NCI-H2171 treated with DMSO at 0.1 percent for 48 hours (cell line): ENCODE results near the gene MRPL1.
A peak's percentile ranks its signal among the peaks of the same experiment; 100 is the strongest.

Experiments used
- DNase-seq: peaks from one replicate; lab custom pipeline; 2025; lab: John Stamatoyannopoulos, UW

The MRPL1 gene

DNA sequence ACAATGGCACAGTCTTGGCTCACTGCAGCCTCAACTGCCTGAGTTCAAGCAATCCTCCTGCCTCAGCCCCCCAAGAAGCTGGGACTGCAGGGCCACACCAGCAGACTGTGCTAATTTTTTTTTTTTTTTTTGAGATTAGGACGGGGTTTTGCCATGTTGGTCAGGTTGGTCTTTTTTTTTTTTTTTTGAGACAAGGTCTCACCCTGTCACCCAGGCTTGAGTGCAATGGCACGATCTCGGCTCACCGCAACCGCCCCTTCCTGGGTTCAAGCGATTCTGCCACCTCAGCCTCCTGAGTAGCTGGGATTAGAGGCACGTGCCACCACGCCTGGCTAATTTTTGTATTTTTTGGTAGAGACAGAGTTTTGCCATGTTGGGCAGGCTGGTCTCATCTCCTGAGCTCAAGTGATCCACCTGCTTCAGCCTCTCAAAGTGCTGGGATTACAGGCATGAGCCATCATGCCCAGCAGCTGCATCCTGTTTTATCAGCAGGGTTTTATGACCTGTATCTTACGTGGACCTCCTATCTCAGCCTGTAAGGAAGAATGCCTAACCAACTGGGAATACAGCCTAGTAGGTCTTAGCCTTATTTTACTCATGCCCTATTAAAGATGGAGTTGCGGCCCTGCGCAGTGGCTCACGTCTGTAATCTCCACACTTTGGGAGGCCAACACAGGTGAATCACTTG, 13.2 kb upstream of the MRPL1 start:
- no peak for DNase-seq

DNA sequence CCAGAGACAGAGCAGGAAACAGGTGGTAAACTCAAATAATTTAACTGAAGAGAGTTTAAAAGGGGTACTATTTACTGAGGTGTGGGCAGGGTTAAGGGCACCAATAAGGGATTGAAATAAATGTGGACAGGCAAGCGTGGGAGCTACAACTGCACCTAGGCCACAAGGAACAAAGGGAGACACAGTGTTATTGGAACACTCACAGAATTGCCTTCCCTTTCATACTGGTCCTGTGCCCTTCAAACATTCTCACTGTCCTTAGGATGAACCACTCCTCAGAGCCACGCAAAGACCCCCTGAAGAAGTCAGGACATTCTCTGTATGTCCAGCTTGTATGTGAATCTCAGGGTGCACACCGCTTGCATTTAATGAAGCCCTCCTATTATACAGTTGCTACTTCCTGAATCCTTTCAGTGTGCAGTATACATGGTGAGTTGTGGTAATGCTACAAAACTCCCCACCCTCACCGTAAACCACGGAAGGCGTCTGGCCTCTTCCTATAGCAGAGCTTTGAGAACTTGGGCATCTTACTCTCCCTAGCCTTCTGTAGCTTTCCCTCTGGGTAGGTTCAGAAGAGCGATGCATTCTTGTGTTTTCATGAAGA, 9.6 kb upstream of the MRPL1 start:
- DNase-seq: no peak

GRCh38 chr4:77854431-77855111, 8.1 kb upstream of the MRPL1 start:
- DNase-seq: no peak

DNA sequence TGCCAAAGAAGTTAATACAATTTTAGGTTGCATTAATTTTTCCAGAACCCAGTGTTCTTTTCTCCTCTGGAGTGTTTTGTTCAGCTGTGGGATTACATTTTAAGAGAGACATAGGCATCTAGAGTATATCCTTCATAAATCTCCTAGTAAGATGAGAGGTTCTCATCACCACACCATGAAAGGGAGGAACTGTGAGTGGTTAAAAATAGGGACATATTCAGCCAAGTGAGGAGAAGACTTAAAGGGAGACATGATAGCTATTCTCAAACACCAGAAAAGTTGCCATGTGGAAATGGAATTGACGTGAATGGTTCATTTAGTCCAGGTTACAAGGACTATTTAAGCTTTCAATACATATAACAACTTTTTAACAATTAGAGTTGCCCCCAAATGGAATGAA, 6.5 kb upstream of the MRPL1 start:
- DNase-seq: no peak

DNA sequence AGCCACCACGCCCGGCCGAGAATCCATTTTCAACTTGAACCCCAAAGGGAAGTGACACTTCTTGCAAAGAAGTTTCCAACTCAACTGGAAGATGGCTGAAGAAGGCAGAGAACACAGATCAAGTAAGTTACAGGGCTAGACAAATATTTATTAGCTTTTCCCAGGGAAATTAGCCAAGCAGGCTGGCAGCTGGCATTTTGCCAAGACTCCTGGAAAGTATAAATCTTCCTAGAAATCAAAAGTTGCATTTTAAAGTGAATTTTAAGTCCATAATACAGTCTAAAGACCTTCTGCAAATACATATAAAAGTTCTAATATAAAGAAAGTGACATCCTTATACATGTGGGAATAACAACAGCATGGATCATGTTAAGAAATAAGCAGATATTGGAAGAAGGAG, 3.4 kb upstream of the MRPL1 start:
- no peak for DNase-seq

DNA sequence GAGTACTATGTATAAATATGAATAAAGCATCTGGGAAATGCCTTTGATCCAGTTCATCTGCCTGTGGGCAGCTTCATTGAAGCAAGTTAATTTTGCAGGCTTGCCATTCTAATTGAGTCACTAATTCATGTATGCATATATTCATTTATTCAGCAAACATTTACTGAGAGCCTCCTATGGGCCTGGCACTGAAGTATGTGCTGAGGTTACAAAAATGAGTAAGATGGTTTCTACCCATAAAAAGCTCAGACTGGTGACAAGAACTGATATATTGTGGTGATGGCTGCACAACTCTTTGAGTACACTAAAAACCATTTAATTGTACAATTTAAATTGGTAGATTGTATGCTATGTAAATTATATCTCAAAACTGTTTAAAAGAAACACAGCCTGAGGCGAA, 1.1 kb upstream of the MRPL1 start:
- DNase-seq: peak; percentile 13

- DNase-seq: peak; percentile 7
Measured at GRCh38 chr4:77863341-77863740, 711 bp downstream of the MRPL1 start.

DNA sequence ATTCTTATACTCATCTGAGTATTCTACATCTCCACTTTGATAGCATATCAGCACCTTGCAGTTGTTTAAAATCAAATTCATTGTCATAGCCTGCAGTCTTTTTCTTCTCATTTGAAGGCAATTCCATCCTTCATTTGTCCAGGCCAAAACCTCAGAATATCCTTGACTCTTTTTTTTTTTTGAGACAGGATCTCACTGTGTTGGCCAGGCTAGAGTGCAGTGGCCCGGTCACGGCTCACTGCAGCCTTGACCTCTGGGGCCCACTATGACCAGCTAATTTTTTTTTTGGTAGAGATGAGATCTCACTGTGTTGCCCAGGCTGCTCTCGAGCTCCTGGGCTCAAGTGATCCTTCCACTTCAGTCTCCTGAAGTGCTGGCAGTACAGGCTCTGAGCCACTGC, 2.6 kb downstream of the MRPL1 start:
- DNase-seq: no peak

- DNase-seq: no peak
Measured at GRCh38 chr4:77872723-77873445, 10.3 kb downstream of the MRPL1 start.

GRCh38 chr4:77877167-77877566, 14.5 kb downstream of the MRPL1 start:
- DNase-seq: no peak

- DNase-seq: no peak
Measured at GRCh38 chr4:77877771-77878565, 15.3 kb downstream of the MRPL1 start.

- DNase-seq: no peak
Measured at GRCh38 chr4:77880784-77881183, 18.2 kb downstream of the MRPL1 start.

GRCh38 chr4:77881460-77882295, 19.0 kb downstream of the MRPL1 start:
- no peak for DNase-seq

GRCh38 chr4:77893451-77893850, 30.8 kb downstream of the MRPL1 start:
- no peak for DNase-seq

DNA sequence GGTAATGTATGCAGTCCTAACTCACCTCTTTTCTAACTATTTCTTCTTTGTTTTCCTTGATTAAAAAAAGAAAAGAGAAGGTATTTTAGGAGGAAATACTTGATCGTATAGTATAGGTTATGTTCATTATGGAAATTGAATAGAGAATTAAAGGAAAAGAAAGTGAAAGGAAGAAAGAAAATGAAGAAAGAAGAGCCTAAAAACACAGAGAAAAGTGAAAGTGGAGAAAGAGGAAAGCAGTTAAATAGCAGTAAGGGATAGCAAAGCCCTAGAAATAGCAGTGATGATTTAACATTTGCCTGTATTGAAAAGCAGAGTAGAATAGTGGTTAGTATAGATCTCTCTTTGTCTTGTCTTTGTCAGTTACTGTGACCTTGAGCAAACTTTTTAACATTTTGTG, 37.0 kb downstream of the MRPL1 start:
- DNase-seq: no peak

GRCh38 chr4:77903186-77903585, 40.6 kb downstream of the MRPL1 start:
- no peak for DNase-seq

DNA sequence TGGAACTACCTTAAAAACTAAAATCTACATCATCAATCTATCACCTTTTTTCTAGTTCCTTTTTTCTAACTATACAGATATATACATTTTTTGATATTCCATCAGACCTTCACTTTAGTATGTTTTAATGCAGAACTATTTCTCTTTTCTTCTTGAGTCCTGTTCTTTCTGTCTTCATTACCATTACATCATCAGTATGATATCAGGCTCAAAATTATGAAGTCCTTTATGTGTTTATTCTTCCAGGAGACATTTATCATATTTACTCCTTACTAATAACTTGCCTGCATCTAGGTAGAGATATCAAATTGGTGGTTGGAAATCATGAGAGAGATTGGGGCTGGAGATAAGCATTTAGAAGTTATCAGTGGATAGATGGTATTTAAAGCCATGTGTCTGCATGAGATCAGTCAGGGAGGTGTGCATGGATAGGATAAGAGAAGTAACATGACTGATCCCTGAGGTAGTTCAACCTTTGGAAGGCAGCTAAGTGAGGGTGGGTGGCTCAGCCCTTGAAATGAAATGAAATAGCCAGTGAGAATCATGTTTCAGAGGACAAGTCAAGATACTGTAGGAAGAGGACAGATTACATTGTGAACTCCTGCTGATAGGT, 43.1 kb downstream of the MRPL1 start:
- DNase-seq: no peak

GRCh38 chr4:77910676-77911075, 48.0 kb downstream of the MRPL1 start:
- DNase-seq: no peak

DNA sequence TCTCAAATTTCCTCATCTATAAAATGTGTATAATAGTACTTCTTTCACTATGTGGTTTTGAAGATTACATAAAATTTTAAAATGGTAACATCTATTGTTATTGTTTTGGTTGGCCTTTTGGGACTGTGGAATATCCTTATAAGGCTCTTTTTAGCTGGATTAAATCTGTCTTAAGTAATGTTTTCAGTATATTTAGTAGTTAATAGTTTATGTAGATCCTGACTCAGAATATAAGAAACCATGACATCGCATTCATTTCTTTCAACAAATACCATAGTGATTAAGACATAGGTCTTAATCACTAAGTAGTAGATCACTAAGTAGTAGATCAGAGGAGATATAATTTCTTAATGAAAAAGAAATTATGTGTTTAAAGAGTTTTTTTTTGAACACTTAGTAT, 48.5 kb downstream of the MRPL1 start:
- no peak for DNase-seq

GRCh38 chr4:77911842-77912450, 49.3 kb downstream of the MRPL1 start:
- DNase-seq: no peak
